GM13977 (cell line): ENCODE measurements around the gene MGAT5.

Experiments
- DNase-seq: peaks from one replicate; pipeline ENCODE4 v3.0.0; 2012; ENCODE audit warnings: low spot score
- CTCF ChIP-seq: IDR thresholded peaks from 2 replicates; pipeline ENCODE4 v1.5.1; 2012; ENCODE audit warnings: mild to moderate bottlenecking, control low read depth; ENCODE audit not compliant: insufficient read depth; ENCODE audit errors: extremely low read depth, missing control alignments
- in situ Hi-C: fragments of 300-500 bp; cut with MboI; formaldehyde crosslinking; loops from one replicate; pipeline ENCODE4 v1.12.0; 2022; ENCODE audit warnings: low sequenced_read_pairs, low pct_unique_long_range_greater_than_20kb, mixed read lengths, inconsistent platforms; ENCODE audit not compliant: unreplicated experiment

MGAT5 gene

GRCh38 chr2:134479696-134480330 lies 225.9 kb downstream of the MGAT5 start:
- no peak for TF ChIP-seq CTCF
- no peak for DNase-seq
- in situ Hi-C loops = loop anchor here (10.0 kb wide), 1 partner anchor 415 kb away; no protein-coding TSS in a partner anchor

GRCh38 chr2:134482131-134482723 lies 228.4 kb downstream of the MGAT5 start:
- DNase-seq = no peak
- in situ Hi-C loops = no loop called here
- no peak for TF ChIP-seq CTCF

GRCh38 chr2:134482766-134483340 lies 229.0 kb downstream of the MGAT5 start:
- no peak for DNase-seq
- in situ Hi-C loops = no loop called here
- TF ChIP-seq CTCF = no peak

- no peak for DNase-seq
- in situ Hi-C loops = no loop called here
- TF ChIP-seq CTCF = no peak
Measured at GRCh38 chr2:134489732-134490384, 236.0 kb downstream of the MGAT5 start.

GRCh38 chr2:134490559-134490958 lies 236.7 kb downstream of the MGAT5 start:
- in situ Hi-C loops = no loop called here
- no peak for TF ChIP-seq CTCF
- DNase-seq = no peak

GRCh38 chr2:134491022-134491421 lies 237.2 kb downstream of the MGAT5 start:
- DNase-seq = no peak
- TF ChIP-seq CTCF = no peak
- in situ Hi-C loops = no loop called here
